Heart right ventricle (tissue), 16 donors: ENCODE data around the gene MGAT5B. TPM values are rescaled to one million over a fixed set of nuclear protein-coding genes. Genes with fewer than 3 reads are reported as not detected.

Source experiments
- ATAC-seq, 8 donors: fragments of 200-7000 bp; cut with Tn5 transposase; one replicate each; pipeline ENCODE4 v1.9.1; 2020; ENCODE audit warnings: mild to moderate bottlenecking in 8 of 8, moderate library complexity in 8 of 8, moderate number of reproducible peaks in 1 of 8
- DNase-seq, 2 donors: peaks; one replicate each; pipeline ENCODE4 v3.0.0-alpha.2; 2020
- H3K27ac ChIP-seq, 10 donors: fragments of 200-600 bp; sonication (generic) in 2 of 10; one replicate each; pipeline versions ENCODE4 v1.5.0 to v1.8.0; 2020 to 2022; ENCODE audit warnings: mild to moderate bottlenecking in 3 of 10
- H3K27me3 ChIP-seq, 7 donors: fragments of 200-600 bp; one replicate each; pipeline ENCODE4 v1.8.0; 2021 to 2022; ENCODE audit warnings: mild to moderate bottlenecking in 2 of 7
- H3K36me3 ChIP-seq, 9 donors: fragments of 200-600 bp; sonication (generic) in 1 of 9; one replicate each; pipeline versions ENCODE4 v1.5.0 to v1.8.0; 2020 to 2022; ENCODE audit warnings: mild to moderate bottlenecking in 2 of 9
- H3K4me1 ChIP-seq, 9 donors: fragments of 200-600 bp; sonication (generic) in 1 of 9; one replicate each; pipeline versions ENCODE4 v1.5.0 to v1.8.0; 2020 to 2022; ENCODE audit warnings: mild to moderate bottlenecking in 4 of 9
- H3K4me3 ChIP-seq, 10 donors: fragments of 200-600 bp; sonication (generic) in 2 of 10; one replicate each; pipeline versions ENCODE4 v1.5.0 to v1.8.0; 2020 to 2022; ENCODE audit warnings: mild to moderate bottlenecking in 7 of 10, moderate library complexity in 2 of 10
- H3K9me3 ChIP-seq, 11 donors: fragments of 200-600 bp in 10 of 11; sonication (generic) in 2 of 11; one replicate each; pipeline versions ENCODE4 v1.5.0 to v1.8.0; 2013 to 2022; ENCODE audit warnings: mild to moderate bottlenecking in 2 of 11, control low read depth in 1 of 11, moderate library complexity in 1 of 11
- CTCF ChIP-seq, 9 donors: fragments of 200-600 bp; sonication (generic) in 2 of 9; IDR thresholded peaks; one replicate each; pipeline versions ENCODE4 v1.5.0 to v1.8.0; 2021 to 2022; ENCODE audit warnings: antibody characterized with exemption in 9 of 9, mild to moderate bottlenecking in 5 of 9, moderate library complexity in 1 of 9
- WGBS, 2 donors: extraction: QIAGEN DNeasy Blood & Tissue Kit; methylation state at CpG; one replicate each; pipeline ENCODE4 v1.1.7; 2013; ENCODE audit warnings: inconsistent platforms in 1 of 2; 5-methylcytosine and 5-hydroxymethylcytosine counted together
- intact Hi-C, 10 donors: fragments of 100-400 bp; cut with DNase I; formaldehyde crosslinking; loops; one replicate each; pipeline versions ENCODE4 v1.11.1 to v1.14.2; 2022
- polyA plus RNA-seq, 2 donors: library from polyadenylated mRNA; stranded (reverse); fragments of 200-250 nt; gene quantifications; one replicate each; pipeline ENCODE4 v1.2.3, GENCODE V29; 2013
- total RNA-seq, 10 donors: library from RNA; stranded (reverse); fragmentation: NEBNext Ultra II Directional in 3 of 10; extraction: Animal tissue kit (Norgen Biotek cat#: 25700) in 3 of 10; gene quantifications; one replicate each; pipeline versions ENCODE4 v1.2.1 to v1.2.4, GENCODE V29; 2021 to 2023
- donor health status: Arrhythmogenic right ventricular cardiomyopathy.
- donor health status: ischemic (EF 13 %, LVEDD 7.1; RV severe dilation, severe dysfunction).
- donor health status: healthy with polysubstance abuse.
- donor health status: DM: no; HTN: yes; CAD: no.
- donor health status: DM: no; HTN: no; CAD: no.
- donor health status: ischemic (EF 25% LVEDD 6.9; RV normal size, moderate dysfunction).
- donor health status: ischemic (EF 25% LVEDD 5.7; RV mildly dilated, moderate dysfunction).
- donor health status: healthy.
- donor health status: DM: yes; HTN: yes; CAD: no.
- donor health status: Ischemic cardiomyopathy.
- donor health status: ischemic (EF 35%, LVEDD 5.7; RV mildly dilated, moderate dysfunction).
- donor health status: nonischemic (EF 11% LVEDD 7.7; RV severe dilation, severe dysfunction).
- donor health status: DM: yes; HTN: yes; CAD: no.
- donor health status: PGD.
- donor health status: ischemic (EF 29% LVEDD 5.4; RV normal size, mild dysfunction).
- donor health status: nonischemic (EF 23%, LVEDD 6.1; RV moderate dilation, normal function).

MGAT5B gene
- total and polyA plus RNA-seq, 12 donors: 0.09 to 0.29 (median 0.13) TPM; not detected in 8

DNA sequence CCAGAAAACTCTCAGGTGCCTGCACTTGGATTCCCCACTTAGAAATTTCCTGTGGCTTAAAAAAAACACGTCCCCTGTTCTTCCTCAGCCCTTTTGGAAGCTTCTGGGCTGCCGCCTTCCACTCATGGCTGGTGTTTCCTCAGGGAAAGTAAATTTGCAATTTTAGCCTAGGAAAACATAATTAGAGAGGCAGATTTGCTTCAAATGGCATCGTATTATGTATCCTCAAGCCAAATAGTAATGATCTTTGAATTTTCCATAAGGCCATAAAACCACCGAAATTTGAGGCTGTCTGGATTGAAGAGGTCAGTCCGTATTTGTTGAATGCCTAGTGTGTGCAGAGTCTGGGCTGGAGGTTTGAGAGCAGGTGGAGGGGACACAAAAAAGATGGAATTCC lies 17.7 kb downstream of the MGAT5B start:
- peaks cover 0 to 51% (median 29%) of the 10 kb centered on the region in 7 donors for H3K27me3 ChIP-seq
- WGBS, 2 donors: 75 to 79% methylated on average over 5 of the region's 5 CpGs
- no peak for DNase-seq
- no peak for TF ChIP-seq CTCF (IDR thresholded peaks at IDR 0.05)
- ATAC-seq: no peak
- no peak overlapping the region for H3K27ac ChIP-seq
- H3K4me3 ChIP-seq: no peak overlapping the region
- H3K36me3 ChIP-seq: no peaks in the 10 kb centered on the region
- H3K9me3 ChIP-seq: no peaks in the 10 kb centered on the region
- intact Hi-C loops: no loop called here
- H3K4me1 ChIP-seq: no peaks in the 10 kb centered on the region

DNA sequence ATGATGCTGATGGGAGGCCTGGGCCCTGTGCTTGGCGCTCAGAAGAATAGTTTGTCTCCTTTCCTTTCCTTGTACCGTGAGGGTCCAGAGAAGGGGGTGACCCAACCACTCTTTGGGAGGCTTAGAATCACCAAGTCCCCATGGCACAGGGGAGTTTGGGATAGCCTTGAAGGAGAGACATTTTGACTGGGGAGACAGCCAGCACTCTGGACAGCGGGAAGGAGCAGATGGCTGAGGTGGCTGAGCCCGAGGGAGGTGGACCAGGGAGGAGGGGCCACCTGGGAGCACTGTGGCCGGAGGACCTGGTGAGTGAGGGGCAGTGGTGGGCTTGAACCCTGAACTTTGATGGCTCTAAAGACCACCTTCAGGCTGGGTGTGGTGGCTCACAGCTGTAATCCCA lies 18.2 kb downstream of the MGAT5B start:
- no peaks in the 10 kb centered on the region for H3K36me3 ChIP-seq
- no peak for TF ChIP-seq CTCF (IDR thresholded peaks at IDR 0.05)
- ATAC-seq: no peak
- whole genome bisulfite sequencing, 2 donors: 77 to 82% methylated on average over 5 of the region's 5 CpGs
- no peak overlapping the region for H3K4me3 ChIP-seq
- no peaks in the 10 kb centered on the region for H3K9me3 ChIP-seq
- no peak for DNase-seq
- intact Hi-C loops: no loop called here
- no peaks in the 10 kb centered on the region for H3K4me1 ChIP-seq
- peaks cover 0 to 49% (median 29%) of the 10 kb centered on the region in 7 donors for H3K27me3 ChIP-seq
- no peak overlapping the region for H3K27ac ChIP-seq

DNA sequence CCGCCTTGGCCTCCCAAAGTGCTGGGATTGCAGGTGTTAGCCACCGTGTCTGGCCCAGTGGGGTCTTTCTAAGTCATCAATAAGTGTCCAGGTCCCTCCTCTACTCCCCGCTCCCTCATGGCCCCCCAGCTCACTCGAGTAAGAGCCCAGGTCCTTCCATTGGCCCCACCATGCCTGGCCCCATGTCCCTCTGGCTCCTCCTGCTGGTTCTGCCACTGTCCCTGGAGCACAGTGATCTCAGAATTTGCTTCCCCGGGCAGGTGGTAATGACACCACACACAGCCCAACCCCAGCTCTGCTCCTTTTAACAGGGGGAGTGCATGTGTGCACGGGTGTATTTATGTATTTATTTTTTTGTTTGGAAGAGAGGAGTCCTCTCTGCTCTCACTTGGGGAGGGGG lies 19.6 kb downstream of the MGAT5B start:
- Histone ChIP-seq H3K4me1 (no peaks in the 10 kb centered on the region), H3K9me3 (no peaks in the 10 kb centered on the region), H3K36me3 (no peaks in the 10 kb centered on the region), H3K27ac (no peak overlapping the region), H3K4me3 (no peak overlapping the region), H3K27me3 (peaks cover 0 to 49% (median 29%) of the 10 kb centered on the region in 7 donors)
- no peak for ATAC-seq
- 79 to 80% methylated on average over 6 of the region's 6 CpGs for WGBS, 2 donors
- TF ChIP-seq CTCF (IDR thresholded peaks at IDR 0.05): no peak
- intact Hi-C loops: no loop called here
- DNase-seq: no peak

- intact Hi-C loops: no loop called here
Observed at GRCh38 chr17:76888661-76889060, 20.5 kb downstream of the MGAT5B start.

More at GRCh38 chr17:76888661-76889060, 20.5 kb downstream of the MGAT5B start:
- no peak overlapping the region for H3K27ac ChIP-seq
- H3K4me3 ChIP-seq: no peak overlapping the region
- no peak for ATAC-seq
- no peaks in the 10 kb centered on the region for H3K36me3 ChIP-seq
- H3K9me3 ChIP-seq: no peaks in the 10 kb centered on the region
- 64 to 72% methylated on average over 14 of the region's 14 CpGs for WGBS, 2 donors
- no peak for DNase-seq
- no peaks in the 10 kb centered on the region for H3K4me1 ChIP-seq
- TF ChIP-seq CTCF (IDR thresholded peaks at IDR 0.05): no peak
- H3K27me3 ChIP-seq: peaks cover 0 to 50% (median 29%) of the 10 kb centered on the region in 7 donors
